IMR-90 (cell line): ENCODE results near the gene ABTB2. TPM values are rescaled to one million over a fixed set of nuclear protein-coding genes. Genes with fewer than 3 reads are reported as not detected.

ENCODE experiments used
- ATAC-seq: fragments of 200-7000 bp; cut with Tn5 transposase; 2 replicates; pipeline ENCODE4 v1.9.1; 2020; ENCODE audit warnings: low read depth, mild to moderate bottlenecking, moderate library complexity
- BruUV-seq: library from RNA; stranded (reverse); fragments of 400-500 nt; replicated peaks from 2 replicates; lab custom pipeline; 2021; lab: Mats Ljungman, UMichigan
- CTCF ChIA-PET: fragments of 300-600 bp; formaldehyde crosslinking; extraction: SDS; loops from one replicate; lab custom pipeline; 2021; ENCODE audit warnings: antibody characterized with exemption; lab: Yijun Ruan, JAX
- POLR2A ChIA-PET: fragments of 300-600 bp; sonication (Branson Sonifier 250); formaldehyde crosslinking; loops from one replicate; lab custom pipeline; 2022; ENCODE audit warnings: antibody characterized with exemption; ENCODE audit not compliant: unreplicated experiment; lab: Charles Lee
- DNase-seq: peaks from one replicate; pipeline ENCODE4 v3.0.0; 2013
- H2AFZ ChIP-seq: replicated peaks from 2 replicates; pipeline ENCODE3; 2013; ENCODE audit warnings: low read length, mild to moderate bottlenecking; ENCODE audit not compliant: poor library complexity
- H2AK5ac ChIP-seq: 2 replicates; pipeline ENCODE4 v1.6.1; 2013; ENCODE audit warnings: low read depth, low read length, inconsistent platforms
- H2AK9ac ChIP-seq: replicated peaks from 2 replicates; pipeline ENCODE3; 2013; ENCODE audit warnings: mild to moderate bottlenecking, low read depth, low read length, moderate library complexity; ENCODE audit not compliant: poor library complexity
- H2BK120ac ChIP-seq: 2 replicates; pipeline ENCODE4 v1.6.1; 2013; ENCODE audit warnings: low read depth, low read length, inconsistent platforms
- H2BK15ac ChIP-seq: 3 replicates; pipeline ENCODE4 v1.6.1; 2013; ENCODE audit warnings: low read depth, low read length, inconsistent platforms
- H2BK20ac ChIP-seq: 2 replicates; pipeline ENCODE4 v1.6.1; 2013; ENCODE audit warnings: low read depth, mild to moderate bottlenecking, inconsistent platforms, low read length, moderate library complexity
- H2BK5ac ChIP-seq: 2 replicates; pipeline ENCODE4 v1.6.1; 2013; ENCODE audit warnings: mild to moderate bottlenecking, low read depth, low read length, inconsistent platforms; ENCODE audit not compliant: poor library complexity, severe bottlenecking
- H3K14ac ChIP-seq: replicated peaks from 2 replicates; pipeline ENCODE4 v1.6.1; 2013; ENCODE audit warnings: low read depth, low read length, inconsistent platforms
- H3K18ac ChIP-seq: 2 replicates; pipeline ENCODE4 v1.6.1; 2013; ENCODE audit warnings: low read depth, low read length, control low read depth
- H3K23ac ChIP-seq: 2 replicates; pipeline ENCODE4 v1.6.1; 2013; ENCODE audit warnings: low read depth, low read length, inconsistent platforms
- H3K27ac ChIP-seq: 2 replicates; pipeline ENCODE4 v1.5.1; 2013; ENCODE audit warnings: mild to moderate bottlenecking, control low read depth, low read length; ENCODE audit not compliant: insufficient read depth
- H3K27me3 ChIP-seq: 2 replicates; pipeline ENCODE4 v1.6.1; 2013; ENCODE audit warnings: low read length; ENCODE audit not compliant: control insufficient read depth, insufficient read depth
- H3K36me3 ChIP-seq: 2 replicates; pipeline ENCODE4 v1.6.1; 2013; ENCODE audit warnings: low read length, mixed read lengths; ENCODE audit not compliant: control insufficient read depth, insufficient read depth
- H3K4ac ChIP-seq: 2 replicates; pipeline ENCODE4 v1.6.1; 2013; ENCODE audit warnings: low read depth, low read length, inconsistent platforms
- H3K4me1 ChIP-seq: 2 replicates; pipeline ENCODE4 v1.6.1; 2013; ENCODE audit warnings: low read length, mixed read lengths; ENCODE audit not compliant: control insufficient read depth, insufficient read depth
- H3K4me2 ChIP-seq: 2 replicates; pipeline ENCODE4 v1.6.1; 2013; ENCODE audit warnings: low read depth, mild to moderate bottlenecking, control low read depth, low read length, moderate library complexity
- H3K4me3 ChIP-seq: 2 replicates; pipeline ENCODE4 v1.5.1; 2013; ENCODE audit warnings: low read depth, mild to moderate bottlenecking, control low read depth, low read length, moderate library complexity; ENCODE audit not compliant: insufficient read depth
- H3K56ac ChIP-seq: 2 replicates; pipeline ENCODE4 v1.6.1; 2013; ENCODE audit warnings: low read length, inconsistent platforms; ENCODE audit not compliant: insufficient read depth; ENCODE audit errors: extremely low read depth
- H3K79me1 ChIP-seq, 2 experiments: 2 replicates each; pipeline ENCODE4 v1.6.1; 2013; ENCODE audit warnings: low read length in 2 of 2, inconsistent platforms in 1 of 2, low read depth in 1 of 2
- H3K9ac ChIP-seq: 2 replicates; pipeline ENCODE4 v1.6.1; 2013; ENCODE audit warnings: low read depth, low read length, control low read depth
- H3K9me1 ChIP-seq: 2 replicates; pipeline ENCODE4 v1.6.1; 2013; ENCODE audit warnings: low read length, inconsistent platforms; ENCODE audit not compliant: insufficient read depth
- H3K9me3 ChIP-seq: 2 replicates; pipeline ENCODE4 v1.6.1; 2013; ENCODE audit warnings: low read length; ENCODE audit not compliant: control insufficient read depth, insufficient read depth
- H4K20me1 ChIP-seq: 2 replicates; pipeline ENCODE4 v1.6.1; 2013; ENCODE audit warnings: low read length, inconsistent platforms; ENCODE audit not compliant: insufficient read depth
- H4K5ac ChIP-seq: 2 replicates; pipeline ENCODE4 v1.6.1; 2013; ENCODE audit warnings: mild to moderate bottlenecking, low read depth, low read length, control low read depth
- H4K8ac ChIP-seq, 2 experiments: 2 replicates each; pipeline ENCODE4 v1.6.1; 2013; ENCODE audit warnings: low read depth in 2 of 2, low read length in 2 of 2, control low read depth in 1 of 2, inconsistent platforms in 1 of 2
- H4K91ac ChIP-seq: 2 replicates; pipeline ENCODE4 v1.6.1; 2013; ENCODE audit warnings: low read depth, low read length, inconsistent platforms; ENCODE audit not compliant: insufficient read depth
- CEBPB ChIP-seq: IDR thresholded peaks from 2 replicates; pipeline ENCODE4 v1.6.1; 2012; ENCODE audit warnings: low read depth, low read length, improper control_type of control experiment
- FOS ChIP-seq: fragments of 150-350 bp; IDR thresholded peaks from 2 replicates; pipeline ENCODE4 v1.6.1; 2016; ENCODE audit warnings: low read depth, low read length
- MAFK ChIP-seq: IDR thresholded peaks from 2 replicates; pipeline ENCODE4 v1.6.1; 2012; ENCODE audit warnings: low read depth, low read length, improper control_type of control experiment
- MAZ ChIP-seq: IDR thresholded peaks from 2 replicates; pipeline ENCODE4 v1.6.1; 2012; ENCODE audit warnings: low read depth, mild to moderate bottlenecking, low read length, improper control_type of control experiment, moderate library complexity, borderline replicate concordance
- POLR2A ChIP-seq: IDR thresholded peaks from 2 replicates; pipeline ENCODE4 v1.6.1; 2012; ENCODE audit warnings: mild to moderate bottlenecking, low read depth, low read length
- WGBS, 2 experiments: methylation state at CpG; one replicate each; pipeline versions ENCODE4 v1.1.5 to v1.1.7; 2013; ENCODE audit warnings: missing lambda C conversion rate in 2 of 2; ENCODE audit not compliant: insufficient read length in 1 of 2; ENCODE audit errors: extremely low coverage in 2 of 2; 5-methylcytosine and 5-hydroxymethylcytosine counted together
- dilution Hi-C: fragments of 300-500 bp; cut with HindIII; formaldehyde crosslinking; loops from one replicate; pipeline ENCODE4 v1.14.3; 2018; ENCODE audit warnings: low sequenced_read_pairs; ENCODE audit not compliant: unreplicated experiment
- in situ Hi-C: fragments of 300-500 bp; cut with MboI; formaldehyde crosslinking; loops from 3 replicates; pipeline ENCODE4 v1.14.3; 2019; ENCODE audit warnings: low sequenced_read_pairs, inconsistent platforms, mixed read lengths
- intact Hi-C: fragments of 100-400 bp; cut with micrococcal nuclease; formaldehyde crosslinking; loops from 2 replicates; pipeline ENCODE4 v1.10.0; 2022
- microRNA-seq, 2 experiments: library from miRNA; stranded (forward) in 1 of 2; unstranded in 1 of 2; fragments of 10-50 nt in 1 of 2; fragments of <30 nt in 1 of 2; gene quantifications in 1 of 2; microRNA quantifications in 1 of 2; one replicate each; pipeline versions ENCODE3 to v1.1.0; 2013 to 2020; ENCODE audit not compliant: insufficient read depth in 1 of 2, insufficient read length in 1 of 2, unreplicated experiment in 1 of 2
- polyA plus RNA-seq, 3 experiments: library from polyadenylated mRNA; depleted of rRNA; stranded (reverse); fragments of >200 nt; gene quantifications; 2 replicates each; pipeline ENCODE4 v1.2.3, GENCODE V29; 2012; ENCODE audit warnings: low replicate concordance in 1 of 3
- small RNA-seq, 5 experiments: library from RNA; depleted of rRNA; stranded (forward); fragments of <200 nt; gene quantifications; one replicate each; pipeline ENCODE3, GENCODE V24; 2012
- total RNA-seq: library from RNA; depleted of rRNA; stranded (reverse); fragments of >200 nt; gene quantifications from 2 replicates; pipeline ENCODE4 v1.2.3, GENCODE V29; 2012; rRNA removed

ABTB2 gene
- total and polyA plus RNA-seq, 2 of the 4 experiments (the other 2 are of a cell fraction) = 0.18 to 2.0 TPM

DNA sequence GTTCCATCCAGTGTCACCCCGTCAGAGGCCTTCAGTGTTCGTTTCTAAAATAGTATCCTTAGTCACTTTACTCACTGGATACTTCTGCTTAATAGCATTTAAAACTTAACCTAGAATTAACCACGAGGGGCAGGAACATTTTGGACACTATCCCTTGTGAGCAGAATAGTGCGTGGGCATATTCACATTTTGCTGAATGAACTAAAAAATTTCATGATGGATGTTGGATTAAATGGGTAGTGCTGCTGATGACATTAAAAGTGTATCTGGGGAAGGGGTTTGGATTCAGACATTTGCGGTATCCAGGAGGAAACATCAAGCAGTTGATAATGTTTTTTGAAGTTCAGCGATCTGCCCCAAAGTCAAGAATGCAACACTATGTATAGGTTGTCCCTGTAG, 253.1 kb downstream of the ABTB2 start:
- Histone ChIP-seq H3K9me1 (no peaks in the 10 kb centered on the region), H2AK5ac (0 out of 2 replicates have a peak overlapping the region, but pooled peaks have one; percentile 88), H4K8ac (peak overlapping the region; percentile 81 to 100), H3K18ac (no peak overlapping the region), H4K20me1 (no peaks in the 10 kb centered on the region; the same call in 1 of the 2 replicates), H3K79me1 (peaks cover 6 to 32% of the 10 kb centered on the region in 2 experiments), H3K4me3 (peak overlapping the region; percentile 62), H3K23ac (peak overlapping the region; percentile 95), H3K4me2 (peak overlapping the region; percentile 70), H2BK5ac (peak overlapping the region; percentile 91), H4K91ac (peak overlapping the region; percentile 90), H3K9ac (peak overlapping the region; percentile 88), H4K5ac (peak overlapping the region; percentile 87), H2BK120ac (peak overlapping the region; percentile 67; the same call in 1 of the 2 replicates), H3K27ac (peak overlapping the region; percentile 78), H3K4ac (peak overlapping the region; percentile 99), H3K27me3 (no peaks in the 10 kb centered on the region), H2AK9ac (peak overlapping the region; percentile 97), H3K56ac (peak overlapping the region; percentile 86; the same call in 1 of the 2 replicates), H3K14ac (peak overlapping the region; percentile 99), H2BK15ac (no peak overlapping the region), H3K4me1 (peaks cover 2% of the 10 kb centered on the region; the same call in 1 of the 2 replicates), H2AFZ (peak overlapping the region; percentile 96), H3K36me3 (peaks cover 9% of the 10 kb centered on the region), H2BK20ac (no peak overlapping the region), H3K9me3 (no peaks in the 10 kb centered on the region)
- POLR2A ChIA-PET = interaction anchor here (0.9 kb wide), 1 partner anchor 10 kb away, joined by 4 read pairs; no protein-coding TSS in a partner anchor
- intact Hi-C loops (loop anchor here (1.0 to 5.0 kb wide), 3 partner anchors 37 to 108 kb away; partner anchors contain the start of gene CAPRIN1), dilution Hi-C loops (no loop called here), in situ Hi-C loops (no loop called here)
- WGBS, 2 experiments = 18% methylated on average over 4 of the region's 6 CpGs; no CpG with 5 or more reads in 1 of the 2 experiments
- no peak for ATAC-seq
- no peak for DNase-seq
- BruUV-seq = no TSS peak
- CTCF ChIA-PET = no interaction called here
- TF ChIP-seq MAFK (0 out of 2 replicates have a peak, but pooled peaks have one; percentile 18), FOS (no peak), MAZ (no peak), POLR2A (no peak), CEBPB (no peak)

Small RNA genes lying within 50 kb of the gene (microRNA-seq; reads per million reads assigned to microRNA genes)
- gene AL035079.1 (ENCODE audit: insufficient read depth, insufficient read length) (not detected), gene RF00019 (ENCODE audit: insufficient read depth, insufficient read length) (not detected)

Small RNA genes lying within 50 kb of the gene (small RNA-seq; reads per million reads assigned to genes)
- gene AL035079.1 (0 to 0.60 (median 0) reads per million in 5 experiments), gene RF00019 (0 reads per million in 5 experiments)

Other genes starting within 250 kb of the ABTB2 start
- gene CAT, start 80.9 kb upstream of the ABTB2 start, total RNA-seq = 69.7 and 80.5 TPM in 2 replicates
- gene CAT, start 80.9 kb upstream of the ABTB2 start, polyA plus RNA-seq (2012; rRNA removed) = 48.1 and 52.5 TPM in 2 replicates
- not detected in 2 replicates for gene ELF5, start 155.8 kb upstream of the ABTB2 start, total RNA-seq
- gene ELF5, start 155.8 kb upstream of the ABTB2 start, polyA plus RNA-seq (2012; rRNA removed) = not detected in 2 replicates